Right atrium auricular region (tissue), 2 donors: ENCODE results near the gene EFR3B. TPM values are rescaled to one million over a fixed set of nuclear protein-coding genes. Genes with fewer than 3 reads are reported as not detected.

Source experiments
- DNase-seq: peaks from one replicate; pipeline ENCODE4 v3.0.0-alpha.2; 2019; ENCODE audit warnings: low spot score
- H3K27ac ChIP-seq, 2 donors: fragments of 200-600 bp; sonication (generic); 1 replicate in 1 of 2; 2 replicates in 1 of 2; pipeline ENCODE4 v1.5.1; 2016 to 2019
- H3K27me3 ChIP-seq, 2 donors: fragments of 200-600 bp; sonication (generic); one replicate each; pipeline versions ENCODE4 v1.5.1 to v1.6.0; 2017 to 2019
- H3K36me3 ChIP-seq: fragments of 200-600 bp; sonication (generic); one replicate; pipeline ENCODE4 v1.5.1; 2016
- H3K4me1 ChIP-seq, 2 donors: fragments of 200-600 bp; sonication (generic); one replicate each; pipeline versions ENCODE4 v1.5.1 to v1.6.0; 2017 to 2019
- H3K4me3 ChIP-seq, 2 donors: fragments of 200-600 bp; sonication (generic); 1 replicate in 1 of 2; 2 replicates in 1 of 2; pipeline ENCODE4 v1.5.1; 2017 to 2019; ENCODE audit warnings: mild to moderate bottlenecking in 1 of 2, moderate library complexity in 1 of 2
- H3K9me3 ChIP-seq, 2 donors: fragments of 200-600 bp; sonication (generic); one replicate each; pipeline ENCODE4 v1.5.1; 2019
- total RNA-seq, 2 donors: library from RNA; depleted of rRNA; stranded (reverse); fragments of >200 nt; gene quantifications; one replicate each; pipeline ENCODE4 v1.1.0, GENCODE V29; 2016
- TF ChIP-seq, protein P1 (sequence below), 2 donors: fragments of 200-600 bp; sonication (generic); IDR thresholded peaks; one replicate each; pipeline ENCODE4 v1.5.1; 2019; ENCODE audit warnings: antibody characterized with exemption in 2 of 2

EFR3B gene
- total RNA-seq, 2 donors from 2014 or later, result 2.6 to 10.8 TPM

DNA sequence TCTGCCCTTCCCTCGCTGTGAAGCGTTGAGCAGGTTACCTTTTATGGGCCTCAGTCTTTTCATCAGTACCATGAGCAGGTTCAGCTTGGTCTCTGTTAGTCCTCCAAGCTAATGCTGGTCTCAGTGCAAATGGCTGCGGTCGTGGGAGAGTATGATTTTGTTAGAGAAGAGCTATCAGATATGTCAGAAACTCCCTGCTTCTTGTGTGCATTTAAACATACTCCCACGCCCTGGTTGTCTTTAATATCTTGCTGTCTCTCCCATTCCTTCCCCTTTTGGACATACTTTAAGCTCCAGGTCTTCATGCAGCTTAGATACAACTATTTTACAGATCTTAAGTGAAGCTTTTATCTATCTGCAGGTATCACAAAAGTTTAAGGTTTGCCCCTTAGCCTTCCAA is 62.9 kb downstream of the EFR3B start:
- no peak overlapping the region for H3K4me3 ChIP-seq
- H3K4me1 ChIP-seq, result no peaks in the 10 kb centered on the region
- TF ChIP-seq, protein P1, sequence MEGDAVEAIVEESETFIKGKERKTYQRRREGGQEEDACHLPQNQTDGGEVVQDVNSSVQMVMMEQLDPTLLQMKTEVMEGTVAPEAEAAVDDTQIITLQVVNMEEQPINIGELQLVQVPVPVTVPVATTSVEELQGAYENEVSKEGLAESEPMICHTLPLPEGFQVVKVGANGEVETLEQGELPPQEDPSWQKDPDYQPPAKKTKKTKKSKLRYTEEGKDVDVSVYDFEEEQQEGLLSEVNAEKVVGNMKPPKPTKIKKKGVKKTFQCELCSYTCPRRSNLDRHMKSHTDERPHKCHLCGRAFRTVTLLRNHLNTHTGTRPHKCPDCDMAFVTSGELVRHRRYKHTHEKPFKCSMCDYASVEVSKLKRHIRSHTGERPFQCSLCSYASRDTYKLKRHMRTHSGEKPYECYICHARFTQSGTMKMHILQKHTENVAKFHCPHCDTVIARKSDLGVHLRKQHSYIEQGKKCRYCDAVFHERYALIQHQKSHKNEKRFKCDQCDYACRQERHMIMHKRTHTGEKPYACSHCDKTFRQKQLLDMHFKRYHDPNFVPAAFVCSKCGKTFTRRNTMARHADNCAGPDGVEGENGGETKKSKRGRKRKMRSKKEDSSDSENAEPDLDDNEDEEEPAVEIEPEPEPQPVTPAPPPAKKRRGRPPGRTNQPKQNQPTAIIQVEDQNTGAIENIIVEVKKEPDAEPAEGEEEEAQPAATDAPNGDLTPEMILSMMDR (IDR thresholded peaks at IDR 0.05), result no peak
- no peak for DNase-seq
- no peaks in the 10 kb centered on the region for H3K27me3 ChIP-seq
- no peaks in the 10 kb centered on the region for H3K9me3 ChIP-seq
- no peak overlapping the region for H3K27ac ChIP-seq
- H3K36me3 ChIP-seq, result no peaks in the 10 kb centered on the region

DNA sequence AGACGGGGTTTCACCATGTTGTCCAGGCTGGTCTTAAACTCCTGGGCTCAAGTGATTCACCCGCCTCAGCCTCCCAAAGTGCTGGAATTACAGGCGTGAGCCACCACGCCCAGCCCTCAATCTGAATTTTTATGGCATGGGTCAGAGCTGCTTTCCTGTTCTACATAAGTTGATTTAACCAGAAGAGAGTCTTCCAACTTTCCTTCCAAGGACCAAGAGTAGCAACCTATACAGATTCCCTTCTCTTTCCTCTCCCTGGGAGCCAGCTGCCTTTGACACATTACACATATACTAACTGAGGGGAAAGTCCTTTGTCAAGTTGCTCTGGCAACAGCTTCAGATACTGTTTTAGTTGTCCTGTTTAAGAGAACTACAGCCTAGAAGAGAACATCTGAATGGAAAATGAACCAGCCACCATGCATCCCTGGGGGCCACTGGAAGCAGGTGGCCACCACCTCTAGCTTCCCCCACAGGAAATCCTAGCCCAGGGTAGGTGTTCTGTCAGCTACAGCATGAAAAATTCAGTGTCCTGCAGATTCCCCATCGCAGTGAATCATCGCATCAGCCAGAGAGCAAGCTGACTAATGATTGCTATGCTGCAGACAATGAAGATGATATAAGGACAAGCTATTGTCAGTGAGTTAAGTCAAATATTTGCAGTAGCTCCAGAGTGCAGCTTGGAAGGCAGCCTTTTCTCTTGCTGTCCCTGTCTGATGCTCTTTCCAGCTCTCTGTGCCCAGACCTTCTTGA is 63.6 kb downstream of the EFR3B start:
- no peaks in the 10 kb centered on the region for H3K36me3 ChIP-seq
- TF ChIP-seq, protein P1 (IDR thresholded peaks at IDR 0.05), result no peak
- H3K27me3 ChIP-seq, result no peaks in the 10 kb centered on the region
- no peak overlapping the region for H3K27ac ChIP-seq
- no peak overlapping the region for H3K4me3 ChIP-seq
- no peaks in the 10 kb centered on the region for H3K4me1 ChIP-seq
- no peak for DNase-seq
- H3K9me3 ChIP-seq, result no peaks in the 10 kb centered on the region

DNA sequence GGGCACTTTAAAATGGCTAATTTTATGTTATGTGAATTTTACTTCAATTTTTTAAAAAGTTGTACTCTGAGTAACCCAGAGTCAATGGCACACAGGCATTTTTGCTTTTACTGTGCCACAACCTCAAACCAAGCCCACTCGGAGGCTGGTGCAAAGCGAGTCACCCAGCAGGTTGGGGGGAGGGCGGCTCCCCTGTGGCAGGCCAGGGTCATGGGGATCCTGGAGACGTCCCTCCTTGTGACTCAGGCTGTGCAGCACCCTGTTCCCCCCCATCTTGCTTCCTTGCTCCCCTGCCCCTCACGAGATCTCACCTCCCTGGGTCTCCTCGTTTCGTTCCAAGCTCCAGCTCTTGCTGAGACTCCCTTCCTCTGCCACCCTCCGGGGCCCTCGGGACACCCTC is 67.9 kb downstream of the EFR3B start:
- Histone ChIP-seq H3K9me3 (no peaks in the 10 kb centered on the region), H3K36me3 (no peaks in the 10 kb centered on the region), H3K4me1 (no peaks in the 10 kb centered on the region), H3K4me3 (no peak overlapping the region), H3K27ac (no peak overlapping the region), H3K27me3 (no peaks in the 10 kb centered on the region)
- DNase-seq, result no peak
- TF ChIP-seq, protein P1 (IDR thresholded peaks at IDR 0.05), result no peak

DNA sequence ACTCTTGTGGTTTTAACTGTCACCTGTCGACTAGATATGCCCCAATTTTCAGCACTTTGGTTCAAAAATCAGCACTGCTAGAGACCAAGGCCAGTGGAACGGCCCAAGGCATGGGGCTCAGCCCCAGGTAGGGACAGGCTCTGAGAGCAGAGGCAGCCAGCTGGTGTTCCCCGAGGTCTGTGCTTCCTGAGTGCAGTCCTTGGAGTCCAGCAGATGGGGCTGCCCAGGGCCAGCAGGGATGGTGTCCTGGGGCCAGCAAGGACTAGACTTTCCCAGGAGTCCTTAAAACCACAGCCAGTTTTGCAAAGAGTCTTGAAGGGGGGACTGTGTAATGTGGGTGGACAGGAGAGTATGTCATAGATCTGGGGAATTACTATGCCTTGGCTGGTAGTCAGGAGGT is 70.2 kb downstream of the EFR3B start:
- H3K36me3 ChIP-seq, result no peaks in the 10 kb centered on the region
- no peaks in the 10 kb centered on the region for H3K27me3 ChIP-seq
- TF ChIP-seq, protein P1 (IDR thresholded peaks at IDR 0.05), result no peak
- H3K27ac ChIP-seq, result no peak overlapping the region
- DNase-seq, result no peak
- no peaks in the 10 kb centered on the region for H3K9me3 ChIP-seq
- no peak overlapping the region for H3K4me3 ChIP-seq
- no peaks in the 10 kb centered on the region for H3K4me1 ChIP-seq

DNA sequence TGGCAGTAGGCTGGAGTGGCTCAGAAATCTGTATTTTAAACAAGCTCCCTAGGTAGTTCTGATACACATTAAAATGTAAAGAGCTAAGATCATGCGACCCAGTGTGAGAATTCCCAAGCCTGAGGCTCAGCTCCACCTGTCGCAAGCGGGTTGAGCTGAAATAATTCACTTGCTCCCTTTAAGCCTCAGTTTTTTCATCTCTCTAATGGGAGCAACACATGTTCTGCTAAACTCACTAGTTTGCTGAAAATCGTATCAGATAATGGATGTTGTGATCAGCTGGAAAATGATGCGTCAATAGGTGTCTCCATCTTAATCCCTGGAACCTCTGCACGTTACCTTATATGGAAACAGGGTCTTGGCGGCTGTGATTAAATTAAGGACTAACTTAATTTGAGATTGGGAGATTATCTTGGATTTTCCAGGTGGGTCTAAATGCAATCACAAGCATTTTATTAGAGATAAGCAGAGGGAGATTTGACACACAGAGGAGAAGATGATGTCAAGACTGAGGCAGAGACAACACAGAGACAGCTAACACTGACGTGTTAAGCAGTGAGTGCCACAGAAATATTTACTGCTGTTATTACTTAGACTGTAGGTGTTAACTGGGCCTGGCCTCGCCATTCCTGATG is 73.5 kb downstream of the EFR3B start:
- H3K4me1 ChIP-seq, result no peaks in the 10 kb centered on the region
- H3K27ac ChIP-seq, result no peak overlapping the region
- no peak overlapping the region for H3K4me3 ChIP-seq
- no peak for DNase-seq
- no peaks in the 10 kb centered on the region for H3K27me3 ChIP-seq
- no peaks in the 10 kb centered on the region for H3K9me3 ChIP-seq
- TF ChIP-seq, protein P1 (IDR thresholded peaks at IDR 0.05), result no peak
- no peaks in the 10 kb centered on the region for H3K36me3 ChIP-seq
